IMR-90 (cell line): Measurements from ENCODE around the gene UST.

Source experiments
- CEBPB ChIP-seq: IDR thresholded peaks from 2 replicates; pipeline ENCODE4 v1.6.1; 2012; ENCODE audit warnings: low read depth, low read length, improper control_type of control experiment
- CTCF ChIP-seq: conservative IDR thresholded peaks from 2 replicates; pipeline ENCODE4 v1.5.1; 2012; ENCODE audit warnings: mild to moderate bottlenecking, low read depth, low read length, improper control_type of control experiment
- FOS ChIP-seq: fragments of 150-350 bp; IDR thresholded peaks from 2 replicates; pipeline ENCODE4 v1.6.1; 2016; ENCODE audit warnings: low read depth, low read length
- POLR2A ChIP-seq: IDR thresholded peaks from 2 replicates; pipeline ENCODE4 v1.6.1; 2012; ENCODE audit warnings: mild to moderate bottlenecking, low read depth, low read length
- RCOR1 ChIP-seq: IDR thresholded peaks from 2 replicates; pipeline ENCODE4 v1.6.1; 2012; ENCODE audit warnings: mild to moderate bottlenecking, low read length, improper control_type of control experiment; ENCODE audit not compliant: insufficient replicate concordance
- SMC3 ChIP-seq: fragments of 150-350 bp; IDR thresholded peaks from 2 replicates; pipeline ENCODE4 v1.6.1; 2016; ENCODE audit warnings: low read depth, mild to moderate bottlenecking, antibody characterized with exemption, low read length, moderate library complexity
- USF2 ChIP-seq: fragments of 150-350 bp; IDR thresholded peaks from 2 replicates; pipeline ENCODE4 v1.6.1; 2017; ENCODE audit warnings: mild to moderate bottlenecking, antibody characterized with exemption, low read length, low read depth

- no peak for TF ChIP-seq CTCF
- no peak for TF ChIP-seq POLR2A
- no peak for TF ChIP-seq CEBPB
- TF ChIP-seq USF2, result no peak
- TF ChIP-seq SMC3, result no peak
- no peak for TF ChIP-seq RCOR1
- TF ChIP-seq FOS, result no peak
Measured at GRCh38 chr6:148716811-148717210, 30.0 kb upstream of the UST start.
